ENCODE data around the gene SMIM10L1.

GRCh38 chr12:11170810-11171144, 217 bp upstream of the SMIM10L1 start:
- TF ChIP-seq, protein P1, sequence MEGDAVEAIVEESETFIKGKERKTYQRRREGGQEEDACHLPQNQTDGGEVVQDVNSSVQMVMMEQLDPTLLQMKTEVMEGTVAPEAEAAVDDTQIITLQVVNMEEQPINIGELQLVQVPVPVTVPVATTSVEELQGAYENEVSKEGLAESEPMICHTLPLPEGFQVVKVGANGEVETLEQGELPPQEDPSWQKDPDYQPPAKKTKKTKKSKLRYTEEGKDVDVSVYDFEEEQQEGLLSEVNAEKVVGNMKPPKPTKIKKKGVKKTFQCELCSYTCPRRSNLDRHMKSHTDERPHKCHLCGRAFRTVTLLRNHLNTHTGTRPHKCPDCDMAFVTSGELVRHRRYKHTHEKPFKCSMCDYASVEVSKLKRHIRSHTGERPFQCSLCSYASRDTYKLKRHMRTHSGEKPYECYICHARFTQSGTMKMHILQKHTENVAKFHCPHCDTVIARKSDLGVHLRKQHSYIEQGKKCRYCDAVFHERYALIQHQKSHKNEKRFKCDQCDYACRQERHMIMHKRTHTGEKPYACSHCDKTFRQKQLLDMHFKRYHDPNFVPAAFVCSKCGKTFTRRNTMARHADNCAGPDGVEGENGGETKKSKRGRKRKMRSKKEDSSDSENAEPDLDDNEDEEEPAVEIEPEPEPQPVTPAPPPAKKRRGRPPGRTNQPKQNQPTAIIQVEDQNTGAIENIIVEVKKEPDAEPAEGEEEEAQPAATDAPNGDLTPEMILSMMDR (IDR thresholded peaks at IDR 0.05; ENCODE audit: low read depth, low read length, missing input control) = no peak
- TF ChIP-seq RAD21 (IDR thresholded peaks at IDR 0.05) = no peak
- no peak for TF ChIP-seq GABPA (IDR thresholded peaks at IDR 0.05 in 1 of 2, conservative IDR thresholded peaks at IDR 0.05 in 1 of 2)
- TF ChIP-seq, protein P2, sequence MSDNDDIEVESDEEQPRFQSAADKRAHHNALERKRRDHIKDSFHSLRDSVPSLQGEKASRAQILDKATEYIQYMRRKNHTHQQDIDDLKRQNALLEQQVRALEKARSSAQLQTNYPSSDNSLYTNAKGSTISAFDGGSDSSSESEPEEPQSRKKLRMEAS (IDR thresholded peaks at IDR 0.05) = no peak
- TF ChIP-seq SP1 (IDR thresholded peaks at IDR 0.05) = no peak
- TF ChIP-seq YY1 (IDR thresholded peaks at IDR 0.05) = no peak
- TF ChIP-seq HNF4G (IDR thresholded peaks at IDR 0.05) = no peak
- no peak for TF ChIP-seq RXRA (IDR thresholded peaks at IDR 0.05)
- no peak for TF ChIP-seq EGR1 (IDR thresholded peaks at IDR 0.05; ENCODE audit: low read depth in 2 of 2)
- no peak for TF ChIP-seq JUND (IDR thresholded peaks at IDR 0.05)
- TF ChIP-seq, protein P3, sequence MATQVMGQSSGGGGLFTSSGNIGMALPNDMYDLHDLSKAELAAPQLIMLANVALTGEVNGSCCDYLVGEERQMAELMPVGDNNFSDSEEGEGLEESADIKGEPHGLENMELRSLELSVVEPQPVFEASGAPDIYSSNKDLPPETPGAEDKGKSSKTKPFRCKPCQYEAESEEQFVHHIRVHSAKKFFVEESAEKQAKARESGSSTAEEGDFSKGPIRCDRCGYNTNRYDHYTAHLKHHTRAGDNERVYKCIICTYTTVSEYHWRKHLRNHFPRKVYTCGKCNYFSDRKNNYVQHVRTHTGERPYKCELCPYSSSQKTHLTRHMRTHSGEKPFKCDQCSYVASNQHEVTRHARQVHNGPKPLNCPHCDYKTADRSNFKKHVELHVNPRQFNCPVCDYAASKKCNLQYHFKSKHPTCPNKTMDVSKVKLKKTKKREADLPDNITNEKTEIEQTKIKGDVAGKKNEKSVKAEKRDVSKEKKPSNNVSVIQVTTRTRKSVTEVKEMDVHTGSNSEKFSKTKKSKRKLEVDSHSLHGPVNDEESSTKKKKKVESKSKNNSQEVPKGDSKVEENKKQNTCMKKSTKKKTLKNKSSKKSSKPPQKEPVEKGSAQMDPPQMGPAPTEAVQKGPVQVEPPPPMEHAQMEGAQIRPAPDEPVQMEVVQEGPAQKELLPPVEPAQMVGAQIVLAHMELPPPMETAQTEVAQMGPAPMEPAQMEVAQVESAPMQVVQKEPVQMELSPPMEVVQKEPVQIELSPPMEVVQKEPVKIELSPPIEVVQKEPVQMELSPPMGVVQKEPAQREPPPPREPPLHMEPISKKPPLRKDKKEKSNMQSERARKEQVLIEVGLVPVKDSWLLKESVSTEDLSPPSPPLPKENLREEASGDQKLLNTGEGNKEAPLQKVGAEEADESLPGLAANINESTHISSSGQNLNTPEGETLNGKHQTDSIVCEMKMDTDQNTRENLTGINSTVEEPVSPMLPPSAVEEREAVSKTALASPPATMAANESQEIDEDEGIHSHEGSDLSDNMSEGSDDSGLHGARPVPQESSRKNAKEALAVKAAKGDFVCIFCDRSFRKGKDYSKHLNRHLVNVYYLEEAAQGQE (IDR thresholded peaks at IDR 0.05) = no peak
- no peak for TF ChIP-seq HNF4A (conservative IDR thresholded peaks at IDR 0.05)

Measured in liver (tissue), 3 donors.